Measurements from ENCODE around the gene MAK. TPM values are rescaled to one million over a fixed set of nuclear protein-coding genes. Genes with fewer than 3 reads are reported as not detected.
A peak's percentile ranks its signal among the peaks of the same experiment; 100 is the strongest.
"Not testable (repeated sequence)": the region's sequence is repeated elsewhere in the genome, so short reads cannot be mapped to it uniquely, and the experiment has no call there.

Gene MAK
- total RNA-seq, 1 donor from 2014 or later: 0.09 TPM

- no peak for DNase-seq (ENCODE audit: low spot score)
Observed at GRCh38 chr6:10725716-10726115, 112.6 kb downstream of the MAK start.

GRCh38 chr6:10725044-10725443 lies 113.3 kb downstream of the MAK start:
- no peak for DNase-seq (ENCODE audit: low spot score)

- no peak for DNase-seq (ENCODE audit: low spot score)
Observed at GRCh38 chr6:10723567-10723881, 114.8 kb downstream of the MAK start.

- peak; percentile 99 for DNase-seq (ENCODE audit: low spot score)
Observed at GRCh38 chr6:10722820-10723566, 115.3 kb downstream of the MAK start, which contains the start of gene TMEM14C. TSS of gene TMEM14C (plus strand) at chr6:10723070. CDS start at chr6:10724614, 1,544 bp downstream.

GRCh38 chr6:10722570-10722819 lies 115.8 kb downstream of the MAK start:
- no peak for DNase-seq (ENCODE audit: low spot score)

GRCh38 chr6:10721850-10722569 lies 116.3 kb downstream of the MAK start:
- no peak for DNase-seq (ENCODE audit: low spot score)

GRCh38 chr6:10720960-10721849 lies 117.1 kb downstream of the MAK start:
- DNase-seq (ENCODE audit: low spot score): not testable (repeated sequence)

GRCh38 chr6:10720265-10720959 lies 117.9 kb downstream of the MAK start:
- peak; percentile 37 for DNase-seq (ENCODE audit: low spot score)

- DNase-seq (ENCODE audit: low spot score): no peak
Observed at GRCh38 chr6:10719964-10720264, 118.4 kb downstream of the MAK start.

- DNase-seq (ENCODE audit: low spot score): no peak
Observed at GRCh38 chr6:10719296-10719963, 118.9 kb downstream of the MAK start.

GRCh38 chr6:10713962-10714361 lies 124.4 kb downstream of the MAK start:
- DNase-seq (ENCODE audit: low spot score): no peak

Other genes starting within 250 kb of the MAK start
- gene C6orf52, start 143.9 kb downstream of the MAK start, total RNA-seq: 0.69 TPM
- gene PAK1IP1, start 143.6 kb downstream of the MAK start, total RNA-seq: 7.3 TPM
- 111 TPM for gene TMEM14C, start 115.5 kb downstream of the MAK start, total RNA-seq
- 72.5 TPM for gene TMEM14B, start 90.7 kb downstream of the MAK start, total RNA-seq
- gene GCM2, start 43.5 kb upstream of the MAK start, total RNA-seq: not detected
- gene SYCP2L, start 48.5 kb upstream of the MAK start, total RNA-seq: 0.37 TPM
- gene ELOVL2, start 205.8 kb upstream of the MAK start, total RNA-seq: 0.81 TPM

Data from mucosa of gallbladder (tissue), 1 donor.